Right ventricle myocardium inferior (tissue), 1 donor: ENCODE results near the gene PRRC2A. TPM values are rescaled to one million over a fixed set of nuclear protein-coding genes. Genes with fewer than 3 reads are reported as not detected.

Experiments used
- ATAC-seq: fragments of 200-7000 bp; cut with Tn5 transposase; one replicate; pipeline ENCODE4 v1.9.1; 2020; ENCODE audit warnings: mild to moderate bottlenecking, moderate library complexity
- DNase-seq: peaks from one replicate; pipeline ENCODE4 v3.0.0; 2021; ENCODE audit errors: missing footprints
- intact Hi-C: fragments of 100-400 bp; cut with DNase I; formaldehyde crosslinking; loops from one replicate; pipeline ENCODE4 v1.11.0; 2022
- total RNA-seq: library from RNA; stranded (reverse); fragmentation: NEBNext Ultra II Directional; extraction: Animal tissue kit (Norgen Biotek cat#: 25700); gene quantifications from one replicate; pipeline ENCODE4 v1.2.1, GENCODE V29; 2021
- donor health status: DM: no; HTN: yes; CAD: no; lungs with severe emphysema.

The PRRC2A gene
- total RNA-seq, 1 donor from 2014 or later: 82.7 TPM

DNA sequence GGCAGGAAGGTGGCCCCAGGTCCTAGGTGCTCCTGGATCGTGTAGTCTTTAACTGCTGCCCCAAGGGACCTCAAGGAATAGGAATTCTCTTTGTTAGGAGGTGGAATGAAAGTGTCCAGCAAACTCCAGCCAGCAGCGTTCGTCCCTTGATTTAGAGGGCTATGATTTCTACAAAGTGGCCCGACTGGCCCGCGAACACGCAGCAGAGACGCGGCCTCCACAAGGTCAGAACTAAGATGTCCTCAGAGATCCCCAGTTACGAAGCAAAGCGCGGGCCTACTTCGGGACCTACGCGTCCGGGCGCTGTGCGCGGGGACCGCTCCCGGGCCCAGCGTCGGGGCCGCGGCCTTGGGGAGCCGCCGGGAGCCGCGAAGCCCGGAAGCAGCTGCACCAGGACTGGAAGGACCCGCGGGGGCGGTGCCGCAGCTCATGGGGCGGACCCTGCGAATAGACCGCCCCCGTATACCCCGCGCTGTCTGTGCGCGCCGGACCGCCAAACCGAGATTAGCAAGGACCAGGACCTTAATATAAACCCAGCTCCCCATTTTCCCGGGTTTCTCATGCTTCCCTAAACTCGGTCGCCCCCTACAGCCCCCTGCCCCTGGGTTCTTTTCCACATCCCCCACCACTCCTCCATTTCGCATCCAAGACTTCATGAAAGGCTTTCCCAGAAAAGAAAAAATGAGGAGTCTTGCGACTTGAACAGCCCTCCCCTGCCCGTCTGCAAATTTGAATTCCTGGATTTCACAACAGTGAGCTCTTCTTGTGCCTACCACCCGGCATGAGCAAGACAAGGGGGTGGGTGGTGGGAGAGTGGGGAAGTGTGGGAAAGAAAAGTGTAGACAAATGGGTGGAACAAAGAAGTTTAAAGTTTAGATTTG lies 40.1 kb downstream of the PRRC2A start, which contains the start of gene C6orf47:
Gene C6orf47, minus strand, starts transcription at position 398 of the 881 bp plus-strand sequence. CDS start 831 bp downstream, outside the sequence.
- peak; percentile 85 for ATAC-seq
- intact Hi-C loops: loop anchor here (5.0 to 10.0 kb wide), 2 partner anchors 297 to 514 kb away; partner anchors contain the start of genes AGPAT1, NELFE, RNF5 and SKIC2
- DNase-seq: peak; percentile 94

DNA sequence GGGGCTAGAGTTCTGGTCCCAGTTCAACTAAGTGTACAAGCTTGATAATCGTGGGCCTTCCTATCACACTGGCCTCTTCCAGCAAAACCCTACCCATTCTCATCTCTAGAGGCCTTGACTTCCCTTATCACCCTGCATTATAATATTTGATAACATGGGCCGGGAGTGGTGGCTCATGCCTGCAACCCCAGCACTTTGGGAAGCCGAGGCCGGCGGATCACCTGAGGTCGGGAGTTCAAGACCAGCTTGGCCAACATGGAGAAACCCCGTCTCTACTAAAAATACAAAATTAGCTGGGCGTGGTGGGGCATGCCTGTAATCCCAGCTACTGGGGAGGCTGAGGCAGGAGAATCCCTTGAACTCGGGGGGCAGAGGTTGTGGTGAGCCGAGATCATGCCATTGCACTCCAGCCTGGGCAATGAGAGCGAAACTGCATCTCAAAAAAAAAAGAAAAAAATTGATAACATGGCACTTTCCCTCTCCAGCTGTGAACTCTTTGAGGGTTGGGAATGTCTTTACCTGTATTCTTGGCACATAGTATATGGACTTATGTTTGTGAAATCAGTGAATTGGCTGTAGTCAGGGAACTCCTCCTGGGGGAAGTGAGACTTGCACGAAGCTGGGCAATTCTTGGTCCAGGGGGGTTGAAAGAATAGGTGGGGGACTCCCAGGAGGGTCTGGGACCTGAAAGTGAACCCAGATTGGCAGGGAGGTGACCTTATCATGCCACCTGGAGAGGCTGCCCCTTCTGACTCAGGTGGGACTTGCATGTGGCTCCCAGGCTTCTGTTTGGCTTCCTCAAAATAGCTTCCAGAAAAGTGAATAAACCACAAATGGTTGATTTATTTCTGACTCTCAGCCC lies 41.0 kb downstream of the PRRC2A start:
- intact Hi-C loops: loop anchor here (5.0 to 10.0 kb wide), 2 partner anchors 296 to 513 kb away; partner anchors contain the start of genes AGPAT1, NELFE, RNF5 and SKIC2
- ATAC-seq: no peak
- DNase-seq: peak; percentile 11

DNA sequence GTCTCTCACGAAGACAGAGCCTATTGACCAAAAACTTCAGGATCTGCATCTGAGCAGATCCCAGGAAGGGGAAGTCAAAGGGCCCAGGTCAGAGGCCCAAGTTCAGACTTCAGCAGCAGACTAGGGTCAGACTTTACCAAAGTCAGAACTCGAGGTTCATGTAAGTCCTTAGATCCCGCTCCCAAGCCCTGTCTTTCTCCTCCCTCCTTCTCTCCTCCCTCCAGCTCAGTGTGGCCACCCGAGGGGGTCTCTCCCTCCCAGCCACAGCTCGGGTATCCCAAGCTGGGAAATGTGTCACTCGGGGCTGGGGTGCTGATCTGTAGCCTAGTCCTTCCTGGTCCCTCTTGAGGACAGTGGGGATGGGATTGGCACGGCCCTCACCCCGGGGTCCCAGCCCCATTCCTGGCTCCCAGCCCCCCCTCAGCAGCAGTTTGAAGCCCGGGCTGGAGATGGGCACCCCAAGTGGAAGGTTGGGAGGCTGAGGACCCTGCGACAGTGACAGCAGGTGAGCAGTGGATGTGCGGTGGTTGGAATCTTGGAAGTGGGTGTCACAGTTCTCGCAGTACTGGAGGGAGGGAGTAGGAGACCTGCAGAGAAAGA lies 41.7 kb downstream of the PRRC2A start:
- ATAC-seq (no peak), DNase-seq (peak; percentile 21)
- intact Hi-C loops: loop anchor here (5.0 to 10.0 kb wide), 2 partner anchors 295 to 513 kb away; partner anchors contain the start of genes AGPAT1, NELFE, RNF5 and SKIC2

DNA sequence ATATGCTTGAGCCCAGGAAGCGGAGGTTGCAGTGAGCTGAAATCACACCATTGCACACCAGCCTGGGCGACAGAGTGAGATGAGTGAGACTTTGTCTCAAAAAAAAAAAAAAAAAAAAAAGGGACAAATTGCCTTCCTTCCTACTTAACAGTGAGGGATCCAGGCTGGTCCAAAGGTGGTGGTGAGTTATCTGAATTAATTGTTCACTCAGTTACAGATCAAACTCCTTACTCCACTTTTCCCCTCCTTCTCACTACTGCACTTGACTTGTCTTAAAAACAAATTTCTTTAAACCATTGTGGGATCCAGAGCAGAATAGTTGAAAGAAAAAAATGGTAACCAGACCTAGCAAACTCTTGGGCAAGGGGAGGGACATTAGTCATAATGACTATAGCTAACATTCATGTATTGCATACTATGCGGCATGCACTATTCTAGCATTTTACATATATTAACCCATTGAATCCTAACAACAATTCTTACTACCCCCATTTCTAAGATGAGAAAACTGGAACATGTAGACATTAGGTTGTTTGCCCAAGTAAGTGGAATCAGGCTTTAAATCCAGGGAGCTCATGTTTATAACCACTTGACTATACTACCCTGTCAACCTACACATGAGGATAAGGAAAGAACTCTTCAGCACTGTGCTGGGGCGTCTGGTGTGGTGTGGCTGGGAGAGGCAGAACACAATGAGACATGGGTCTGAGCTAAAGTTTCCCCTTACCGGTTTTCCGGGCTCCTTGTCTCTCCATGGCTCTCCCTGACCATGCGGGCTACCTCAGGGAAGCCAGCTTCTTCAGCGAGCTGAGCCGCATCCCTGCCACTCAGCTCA lies 42.8 kb downstream of the PRRC2A start:
- ATAC-seq (no peak), DNase-seq (no peak)
- intact Hi-C loops: loop anchor here (5.0 to 10.0 kb wide), 2 partner anchors 294 to 511 kb away; partner anchors contain the start of genes AGPAT1, NELFE, RNF5 and SKIC2

DNA sequence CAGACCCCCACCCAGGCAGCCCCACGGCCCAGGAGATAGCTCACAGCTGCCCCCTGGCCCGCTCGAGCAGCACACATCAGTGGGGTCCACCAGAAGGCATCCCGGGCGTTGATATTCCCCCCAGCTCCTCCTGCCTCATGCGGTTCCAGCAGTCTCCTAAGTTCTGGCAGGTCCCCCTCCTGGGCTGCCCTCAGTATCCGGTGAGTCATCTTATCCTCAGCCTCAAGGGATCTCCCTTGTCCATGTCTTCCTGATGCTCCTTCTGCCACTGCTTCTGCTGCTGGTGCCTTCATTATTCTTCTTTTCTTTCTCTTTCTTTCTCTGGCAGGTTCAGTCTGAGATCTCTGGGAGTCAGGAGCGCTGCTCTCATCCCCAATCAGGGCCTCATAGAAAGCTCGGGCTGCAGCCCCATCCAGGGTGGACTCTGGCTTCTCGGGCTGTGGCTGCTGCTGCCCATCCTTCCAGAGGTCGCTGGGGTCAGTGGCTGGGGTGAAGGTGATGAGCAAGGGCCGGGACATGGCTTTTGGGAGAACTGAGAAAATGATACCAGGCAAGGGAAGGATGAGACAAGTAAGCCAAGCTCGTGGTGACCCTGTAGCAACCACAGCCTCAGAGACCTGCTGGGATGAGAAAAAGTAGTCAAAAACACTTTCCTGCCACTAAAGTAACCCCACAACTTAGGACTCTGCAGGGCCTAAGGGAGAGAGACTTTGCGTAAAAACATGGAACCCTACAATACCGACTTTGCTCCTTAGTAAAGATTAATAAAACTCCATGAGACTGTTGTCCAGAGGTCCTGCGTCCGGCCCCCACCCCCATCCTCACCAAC lies 43.7 kb downstream of the PRRC2A start:
- DNase-seq (no peak), ATAC-seq (no peak)
- intact Hi-C loops: loop anchor here (5.0 to 10.0 kb wide), 2 partner anchors 293 to 511 kb away; partner anchors contain the start of genes AGPAT1, NELFE, RNF5 and SKIC2

DNA sequence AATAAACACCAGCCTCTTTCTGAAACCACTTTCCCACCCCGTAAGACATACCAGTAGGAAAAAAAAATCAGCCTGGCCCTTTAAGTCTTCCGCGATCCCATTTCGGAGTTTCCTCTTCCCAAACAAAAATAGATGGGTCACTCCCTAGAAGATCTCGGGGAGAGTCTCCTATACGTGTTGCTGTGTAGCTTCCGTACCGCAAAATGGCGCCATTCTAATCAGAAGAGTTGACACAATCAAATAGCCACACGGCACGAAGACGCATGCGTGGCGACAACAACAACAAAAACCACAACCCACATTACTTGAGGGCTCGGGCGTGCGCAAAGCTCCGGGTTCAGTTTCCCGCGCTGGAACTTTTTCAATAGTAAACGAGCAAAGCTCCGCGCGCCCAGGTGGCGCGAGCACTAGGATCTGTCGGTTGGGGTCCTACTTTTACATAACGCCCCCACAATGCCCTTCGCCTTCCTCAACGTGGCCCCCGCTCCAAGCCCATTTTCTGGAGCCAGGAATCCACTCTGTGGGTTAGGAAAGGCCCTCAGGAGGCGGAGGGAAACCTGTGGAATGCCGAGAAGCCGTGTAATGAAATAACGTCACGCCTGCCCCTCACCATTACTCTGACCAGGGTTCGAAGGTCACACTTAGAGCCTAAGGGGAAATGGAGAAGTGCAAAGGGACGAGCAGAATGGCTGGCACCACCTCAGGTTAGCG lies 44.4 kb downstream of the PRRC2A start, which contains the start of gene GPANK1:
Gene GPANK1, minus strand, starts transcription at position 208 of the 711 bp plus-strand sequence. CDS start 519 bp downstream, outside the sequence.
- DNase-seq (peak; percentile 96), ATAC-seq (peak; percentile 72)
- intact Hi-C loops: loop anchor here (1.0 to 10.0 kb wide), 4 partner anchors 13 to 510 kb away; partner anchors contain the start of genes AGPAT1, BAG6, NELFE and RNF5

DNA sequence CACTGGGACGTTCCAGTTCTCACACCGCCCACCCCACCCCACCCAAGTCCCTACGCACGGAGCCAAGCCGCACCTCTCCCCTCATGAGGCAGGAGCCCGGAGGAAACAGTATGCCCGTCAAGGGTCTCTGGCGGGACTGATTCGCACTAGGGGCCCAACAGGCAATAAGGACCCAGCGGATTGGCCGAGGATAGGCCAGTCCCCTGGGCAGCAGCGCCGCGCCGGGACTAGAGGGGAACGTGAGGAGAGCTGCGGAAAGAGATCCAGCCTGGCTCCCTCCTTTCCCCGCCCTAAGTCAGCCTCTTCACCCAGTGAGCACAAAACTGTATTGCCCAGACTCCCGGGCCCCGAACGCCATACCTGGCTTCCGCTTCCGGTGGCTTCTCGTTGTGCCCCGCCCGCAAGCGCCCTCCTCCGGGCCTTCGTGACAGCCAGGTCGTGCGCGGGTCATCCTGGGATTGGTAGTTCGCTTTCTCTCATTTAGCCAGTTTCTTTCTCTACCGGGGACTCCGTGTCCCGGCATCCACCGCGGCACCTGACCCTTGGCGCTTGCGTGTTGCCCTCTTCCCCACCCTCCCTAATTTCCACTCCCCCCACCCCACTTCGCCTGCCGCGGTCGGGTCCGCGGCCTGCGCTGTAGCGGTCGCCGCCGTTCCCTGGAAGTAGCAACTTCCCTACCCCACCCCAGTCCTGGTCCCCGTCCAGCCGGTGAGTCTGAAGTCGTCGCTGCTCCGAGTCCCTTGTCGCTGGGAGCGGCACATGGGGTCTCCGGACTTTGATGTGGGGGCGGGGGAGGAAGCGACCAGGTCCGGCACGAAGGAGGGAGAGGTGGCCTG lies 45.2 kb downstream of the PRRC2A start, which contains the start of gene CSNK2B:
Gene CSNK2B, plus strand, starts transcription at position 580 of the 836 bp plus-strand sequence. CDS start 752 bp downstream, outside the sequence.
- DNase-seq (peak; percentile 99), ATAC-seq (peak; percentile 92)
- intact Hi-C loops: loop anchor here (1.0 to 10.0 kb wide), 4 partner anchors 13 to 509 kb away; partner anchors contain the start of genes ABHD16A, AGPAT1, BAG6 and RNF5

DNA sequence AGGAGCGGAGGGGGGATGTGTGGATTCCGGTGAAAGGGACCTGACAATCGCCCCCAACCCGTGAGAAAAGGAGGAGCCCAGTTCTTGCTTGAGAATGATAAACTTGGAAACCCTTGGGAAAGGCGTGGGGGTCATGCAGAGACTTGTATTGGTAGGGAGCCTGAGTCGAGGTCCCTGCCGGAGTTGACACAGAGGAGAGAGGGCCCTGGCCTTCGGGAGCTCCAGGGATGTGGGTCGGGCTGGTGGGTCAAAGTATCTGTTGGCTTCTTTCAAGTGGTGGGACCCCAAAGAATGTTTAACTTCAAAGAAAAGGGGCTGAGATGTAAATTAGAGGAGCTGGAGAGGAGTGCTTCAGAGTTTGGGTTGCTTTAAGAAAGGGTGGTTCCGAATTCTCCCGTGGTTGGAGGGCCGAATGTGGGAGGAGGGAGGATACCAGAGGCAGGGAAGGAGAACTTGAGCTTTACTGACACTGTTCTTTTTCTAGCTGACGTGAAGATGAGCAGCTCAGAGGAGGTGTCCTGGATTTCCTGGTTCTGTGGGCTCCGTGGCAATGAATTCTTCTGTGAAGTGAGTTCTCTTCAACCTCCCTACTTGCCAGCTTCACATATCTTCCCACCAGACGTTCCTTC lies 45.9 kb downstream of the PRRC2A start:
- no peak for ATAC-seq
- DNase-seq: no peak
- intact Hi-C loops: loop anchor here (2.0 to 10.0 kb wide), 3 partner anchors 36 to 508 kb away; partner anchors contain the start of genes ABHD16A, AGPAT1 and RNF5

DNA sequence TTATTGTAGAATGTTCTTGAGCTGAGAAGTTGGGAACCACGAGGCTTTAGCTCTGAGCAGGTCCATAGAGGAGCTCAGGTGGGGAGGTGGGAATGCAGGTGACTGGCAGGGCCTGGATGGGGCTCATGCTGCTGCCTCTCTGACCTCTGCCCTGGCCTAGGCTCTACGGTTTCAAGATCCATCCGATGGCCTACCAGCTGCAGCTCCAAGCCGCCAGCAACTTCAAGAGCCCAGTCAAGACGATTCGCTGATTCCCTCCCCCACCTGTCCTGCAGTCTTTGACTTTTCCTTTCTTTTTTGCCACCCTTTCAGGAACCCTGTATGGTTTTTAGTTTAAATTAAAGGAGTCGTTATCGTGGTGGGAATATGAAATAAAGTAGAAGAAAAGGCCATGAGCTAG lies 49.2 kb downstream of the PRRC2A start, which contains the start of gene LY6G5B:
Gene LY6G5B, plus strand, starts transcription at position 301 of the 400 bp plus-strand sequence. CDS start 975 bp downstream, outside the sequence.
- ATAC-seq (no peak), DNase-seq (no peak)
- intact Hi-C loops: loop anchor here (5.0 to 10.0 kb wide), 2 partner anchors 163 to 505 kb away; partner anchors contain the start of genes AGPAT1 and RNF5

DNA sequence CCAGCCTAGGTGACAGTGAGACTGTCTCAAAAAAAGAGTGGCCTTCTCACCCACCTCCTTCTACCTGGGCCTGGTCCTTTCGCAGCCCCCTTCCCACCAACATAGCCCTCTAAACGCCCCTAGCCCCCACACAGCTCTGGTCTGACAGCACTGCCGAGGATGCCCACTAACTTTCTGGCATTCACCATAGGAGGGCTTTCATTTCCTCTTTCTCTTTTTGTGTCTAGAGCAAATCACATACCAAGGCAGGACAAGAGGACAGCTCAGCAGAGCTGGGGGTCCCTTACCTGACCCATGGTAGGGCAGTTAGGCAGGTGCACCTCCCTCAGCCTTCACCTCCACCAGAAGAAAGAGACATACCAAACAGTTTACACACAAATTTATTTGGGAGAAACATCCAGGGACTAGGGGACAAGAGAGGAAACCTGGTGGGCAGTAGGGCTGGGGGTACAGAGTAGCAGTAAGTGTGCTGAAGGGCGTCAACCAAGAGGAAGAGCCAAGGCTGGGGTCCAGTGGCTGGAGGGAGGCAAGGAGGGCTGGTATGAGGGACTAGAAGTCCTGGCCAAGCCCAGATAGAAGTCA lies 55.9 kb downstream of the PRRC2A start:
- DNase-seq: no peak
- ATAC-seq: no peak
- intact Hi-C loops: no loop called here

DNA sequence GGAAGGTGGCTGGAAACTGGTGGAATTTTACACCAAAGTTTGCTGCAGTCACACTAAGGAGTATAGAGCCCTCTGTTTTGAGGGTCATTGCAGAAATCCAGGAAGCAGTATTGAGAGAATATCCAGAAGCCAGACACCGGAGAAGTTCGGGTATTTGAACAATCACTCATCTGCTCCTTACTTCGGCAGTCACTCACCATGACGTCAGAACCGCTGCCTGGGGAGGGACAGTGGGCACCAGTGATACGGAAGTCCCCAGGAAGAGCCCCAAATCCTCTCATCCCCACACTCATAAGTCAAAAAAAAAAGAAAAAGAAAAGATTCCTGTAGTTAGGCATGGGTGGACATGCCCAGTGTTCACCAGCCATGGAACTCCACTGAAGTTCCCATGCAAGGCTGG lies 56.4 kb downstream of the PRRC2A start:
- intact Hi-C loops: no loop called here
- ATAC-seq: no peak

DNA sequence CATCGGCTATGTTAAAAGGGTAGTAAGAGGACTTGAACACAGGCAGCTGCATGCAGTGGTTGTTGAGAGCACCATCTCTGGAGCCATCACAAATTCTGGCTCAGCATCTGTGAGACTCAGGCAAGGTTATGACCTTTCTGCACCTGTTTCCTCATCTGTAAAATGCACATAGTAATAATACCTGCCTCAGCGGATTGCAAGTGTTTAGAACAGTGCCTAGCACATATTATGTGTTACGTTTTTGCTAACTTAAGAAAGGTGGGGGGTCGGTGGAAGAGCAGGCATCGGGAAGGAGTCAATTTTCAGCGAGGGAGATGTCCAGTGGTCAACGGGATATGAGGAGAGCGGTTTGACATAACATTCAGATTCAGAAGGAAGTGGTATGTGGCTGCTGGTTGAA lies 57.4 kb downstream of the PRRC2A start:
- intact Hi-C loops: no loop called here
- no peak for ATAC-seq
- no peak for DNase-seq

More for the DNA sequence above, 56.4 kb downstream of the PRRC2A start:
- no peak for DNase-seq

DNA sequence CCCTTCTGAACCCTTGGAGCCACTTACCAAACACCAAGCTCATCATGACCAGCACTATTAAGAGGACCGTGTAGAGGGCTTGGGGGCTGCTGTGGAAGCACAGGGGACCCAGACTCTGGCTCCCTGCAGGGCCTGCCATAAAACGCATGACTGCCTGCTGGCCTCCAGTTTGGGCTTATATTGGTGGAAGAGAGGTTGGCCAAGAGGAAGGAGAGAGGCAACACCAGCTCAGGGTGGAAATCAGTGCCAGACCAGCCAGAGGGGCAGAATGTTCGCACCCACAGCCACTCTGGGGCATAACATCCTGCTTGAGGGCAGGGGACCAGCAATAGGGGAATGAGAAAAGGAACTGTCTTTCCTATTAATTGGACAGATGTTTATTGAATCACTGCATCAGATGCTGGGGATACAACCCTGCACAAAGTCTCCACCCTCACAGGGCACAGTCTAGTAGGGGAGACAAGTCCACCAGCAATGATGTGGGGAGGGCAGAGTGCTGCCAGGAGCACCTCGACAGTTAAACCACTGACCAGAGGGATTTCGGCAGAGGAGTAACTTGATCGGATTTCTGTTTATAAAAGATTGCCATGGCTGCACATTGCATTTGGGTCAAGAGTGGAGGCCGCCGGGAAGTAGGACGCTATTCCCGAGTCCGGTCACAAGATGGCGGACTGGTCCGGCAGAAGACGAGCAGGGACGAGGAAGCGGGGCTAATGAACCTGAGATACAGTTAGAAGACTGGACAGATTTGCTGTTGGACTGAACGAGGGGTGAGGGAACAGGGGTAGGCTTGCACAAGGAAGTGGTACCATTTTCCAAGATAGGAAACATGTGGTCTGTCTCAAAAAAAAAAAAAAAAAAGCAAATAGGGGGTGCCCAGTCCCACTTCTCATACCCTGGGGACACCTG lies 60.0 kb downstream of the PRRC2A start, which contains the start of gene LY6G5C:
Gene LY6G5C, minus strand, starts transcription at position 842 of the 909 bp plus-strand sequence. Its CDS starts 694 bp downstream, at position 148.
- intact Hi-C loops: loop anchor here (2.0 to 10.0 kb wide), 6 partner anchors 48 to 272 kb away; partner anchors contain the start of genes DDAH2 and NEU1
- peak; percentile 89 for DNase-seq
- ATAC-seq: peak; percentile 91
